GM12874 (cell line): Measurements from ENCODE around the gene TCF4.

Source experiments
- CTCF ChIP-seq: IDR thresholded peaks from 2 replicates; pipeline ENCODE4 v1.5.1; 2011; ENCODE audit warnings: low read depth, mild to moderate bottlenecking, control low read depth, low read length, moderate library complexity; ENCODE audit not compliant: insufficient read depth

The TCF4 gene

GRCh38 chr18:55543130-55543704, 44.8 kb downstream of the TCF4 start:
- no peak for TF ChIP-seq CTCF

GRCh38 chr18:55541571-55541970, 46.4 kb downstream of the TCF4 start:
- no peak for TF ChIP-seq CTCF

- no peak for TF ChIP-seq CTCF
Observed at GRCh38 chr18:55539240-55539639, 48.8 kb downstream of the TCF4 start.

- no peak for TF ChIP-seq CTCF
Observed at GRCh38 chr18:55534996-55535395, 53.0 kb downstream of the TCF4 start.

- no peak for TF ChIP-seq CTCF
Observed at GRCh38 chr18:55534547-55534946, 53.4 kb downstream of the TCF4 start.

GRCh38 chr18:55530166-55530565, 57.8 kb downstream of the TCF4 start:
- TF ChIP-seq CTCF = no peak

GRCh38 chr18:55529581-55529980, 58.4 kb downstream of the TCF4 start:
- no peak for TF ChIP-seq CTCF
